HG03565 (cell line): ENCODE results near the gene RPL3.
"Not testable (repeated sequence)": the region's sequence is repeated elsewhere in the genome, so short reads cannot be mapped to it uniquely, and the experiment has no call there.

ENCODE experiments used
- ATAC-seq: cut with Tn5 transposase; IDR thresholded peaks from one replicate; pipeline ENCODE4 v1.9.1; 2021; ENCODE audit warnings: mild to moderate bottlenecking, moderate library complexity; ENCODE audit not compliant: unreplicated experiment

RPL3 gene

GRCh38 chr22:39319284-39320022, at the start of gene RPL3:
Gene RPL3 (minus strand): TSS chr22:39319623. CDS start chr22:39319597, 26 bp downstream.
- peak; percentile 77 for ATAC-seq

GRCh38 chr22:39369186-39369585, 49.8 kb upstream of the RPL3 start:
- ATAC-seq: no peak

GRCh38 chr22:39368461-39368911, 49.1 kb upstream of the RPL3 start:
- ATAC-seq: no peak

DNA sequence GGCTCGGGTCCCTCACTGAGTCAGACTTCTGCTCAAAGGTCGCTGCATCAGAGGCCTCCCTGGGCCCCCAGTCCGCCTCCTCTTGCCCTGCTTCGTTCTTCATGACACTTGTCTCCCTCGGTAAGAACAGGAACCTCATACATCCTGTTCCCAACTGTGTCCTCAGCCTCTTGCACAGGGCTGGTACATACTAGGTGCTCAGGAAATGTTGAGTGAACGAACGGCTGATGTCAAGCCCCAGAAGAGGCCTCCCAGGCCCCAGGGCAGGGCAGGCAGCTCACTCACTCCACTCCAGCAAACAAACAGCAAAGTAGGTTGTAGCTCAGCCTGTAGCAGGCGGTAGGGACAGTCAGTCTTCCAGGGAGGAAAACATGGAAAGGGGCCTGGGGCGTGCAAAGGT, 47.6 kb upstream of the RPL3 start:
- no peak for ATAC-seq

DNA sequence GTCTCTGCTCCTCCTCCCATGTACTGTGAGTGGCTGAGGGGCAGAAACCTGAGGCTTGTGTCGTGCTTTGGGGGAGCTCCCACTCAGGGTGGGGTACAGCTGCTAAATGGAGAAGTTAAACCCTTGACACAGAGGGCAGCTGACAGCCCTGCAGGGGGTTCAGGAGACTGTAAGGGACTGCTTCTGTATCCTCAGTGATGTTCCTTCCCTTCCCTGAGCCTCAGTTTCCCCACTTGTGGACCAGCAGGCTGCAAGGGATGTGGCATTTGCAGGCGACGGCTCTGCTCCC, 46.0 kb upstream of the RPL3 start:
- no peak for ATAC-seq

DNA sequence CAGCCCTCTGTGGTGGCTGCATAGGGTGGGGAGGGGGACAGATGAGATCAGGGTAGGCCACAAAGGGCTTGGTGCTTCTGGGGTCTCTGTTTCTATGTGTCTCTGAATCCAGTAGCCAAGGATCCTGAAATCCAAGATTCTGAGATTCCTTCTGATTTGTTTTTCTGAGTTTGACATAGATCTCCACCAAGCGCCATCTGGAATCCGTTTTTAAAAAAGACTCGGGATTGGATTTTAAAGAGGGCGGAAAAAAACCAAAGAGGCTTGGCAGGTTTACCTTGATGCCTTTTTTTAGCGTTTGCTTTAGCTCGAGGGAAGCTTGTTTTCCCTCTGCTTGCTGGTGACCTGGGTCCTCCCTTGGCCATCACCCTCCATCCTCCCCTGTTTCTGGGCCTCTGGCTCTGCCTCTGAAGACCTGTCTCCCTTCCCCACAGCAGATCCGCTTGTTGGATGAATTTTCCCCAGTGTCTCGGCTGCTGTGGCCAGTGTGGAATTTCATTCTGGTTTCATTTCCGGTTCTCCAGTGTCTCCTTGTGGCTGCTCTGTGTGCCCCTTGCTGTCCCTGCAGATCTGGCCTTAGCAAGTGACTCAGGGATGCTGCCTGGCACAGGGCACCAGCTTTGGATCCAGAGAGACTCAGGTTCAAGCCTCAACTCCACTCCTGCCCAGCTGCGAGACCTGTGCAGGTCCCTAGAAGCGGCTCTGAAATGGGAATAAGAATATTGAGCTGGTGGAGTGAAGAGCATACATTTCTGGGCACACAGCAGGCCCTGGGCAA, 45.5 kb upstream of the RPL3 start:
- ATAC-seq: no peak

DNA sequence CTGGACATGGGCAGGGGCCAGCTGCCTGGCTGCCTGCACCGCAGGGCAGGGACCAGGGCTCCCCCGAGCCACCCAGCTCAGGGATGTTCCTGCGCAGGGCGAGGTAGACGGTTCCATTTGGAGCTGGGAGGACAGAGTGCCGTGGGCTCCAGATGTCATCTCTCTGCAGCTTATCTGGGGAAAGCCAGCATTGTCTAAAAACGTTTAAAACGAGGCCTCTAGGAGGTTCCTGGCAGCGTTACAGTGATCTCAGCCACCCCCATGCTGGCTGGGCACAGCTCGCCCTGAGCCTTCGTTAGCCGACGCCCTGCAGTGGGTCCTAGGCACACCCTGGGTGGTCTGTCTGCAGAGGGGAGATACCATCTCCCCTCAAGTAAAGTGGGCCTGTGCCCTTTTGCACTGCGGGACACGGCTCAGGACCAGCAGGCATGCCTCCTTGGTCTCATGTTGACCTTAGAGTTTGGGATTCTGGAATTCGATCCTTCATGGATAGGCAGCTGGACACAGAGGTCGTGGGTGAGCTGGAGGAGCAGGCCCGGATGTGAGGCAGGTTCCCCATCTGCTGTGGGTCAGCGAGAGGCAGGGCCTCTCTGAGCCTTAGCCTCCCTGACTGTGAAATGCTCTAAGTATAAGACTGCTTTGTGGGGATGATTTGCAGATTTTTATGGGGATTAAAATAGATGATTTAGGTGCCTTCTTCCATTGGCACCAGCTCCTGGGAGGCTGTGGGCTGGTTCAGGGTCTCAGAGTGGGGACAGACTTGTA, 44.5 kb upstream of the RPL3 start:
- no peak for ATAC-seq

DNA sequence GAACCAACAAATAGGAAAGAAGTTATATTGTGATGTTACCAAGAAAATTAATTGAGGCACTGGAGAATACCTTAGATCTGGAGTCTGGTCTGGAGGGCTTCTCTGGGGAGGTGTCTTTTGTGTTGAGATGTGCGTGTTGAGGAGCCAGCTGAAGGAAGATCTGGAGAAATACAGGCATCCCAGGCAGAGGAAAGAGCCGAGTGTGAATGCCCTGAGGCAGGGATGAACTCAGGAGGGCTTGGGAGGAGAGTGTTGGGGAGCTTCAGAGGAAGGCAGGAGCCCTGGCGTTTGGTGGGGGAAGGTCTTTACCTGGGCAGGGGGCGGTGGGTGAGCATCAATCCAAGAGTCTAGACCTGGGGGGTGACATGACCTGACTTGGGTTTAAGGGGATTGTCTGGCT, 43.5 kb upstream of the RPL3 start:
- ATAC-seq: no peak

GRCh38 chr22:39362271-39362670, 42.8 kb upstream of the RPL3 start:
- ATAC-seq: no peak

GRCh38 chr22:39361496-39361895, 42.1 kb upstream of the RPL3 start:
- ATAC-seq: no peak

DNA sequence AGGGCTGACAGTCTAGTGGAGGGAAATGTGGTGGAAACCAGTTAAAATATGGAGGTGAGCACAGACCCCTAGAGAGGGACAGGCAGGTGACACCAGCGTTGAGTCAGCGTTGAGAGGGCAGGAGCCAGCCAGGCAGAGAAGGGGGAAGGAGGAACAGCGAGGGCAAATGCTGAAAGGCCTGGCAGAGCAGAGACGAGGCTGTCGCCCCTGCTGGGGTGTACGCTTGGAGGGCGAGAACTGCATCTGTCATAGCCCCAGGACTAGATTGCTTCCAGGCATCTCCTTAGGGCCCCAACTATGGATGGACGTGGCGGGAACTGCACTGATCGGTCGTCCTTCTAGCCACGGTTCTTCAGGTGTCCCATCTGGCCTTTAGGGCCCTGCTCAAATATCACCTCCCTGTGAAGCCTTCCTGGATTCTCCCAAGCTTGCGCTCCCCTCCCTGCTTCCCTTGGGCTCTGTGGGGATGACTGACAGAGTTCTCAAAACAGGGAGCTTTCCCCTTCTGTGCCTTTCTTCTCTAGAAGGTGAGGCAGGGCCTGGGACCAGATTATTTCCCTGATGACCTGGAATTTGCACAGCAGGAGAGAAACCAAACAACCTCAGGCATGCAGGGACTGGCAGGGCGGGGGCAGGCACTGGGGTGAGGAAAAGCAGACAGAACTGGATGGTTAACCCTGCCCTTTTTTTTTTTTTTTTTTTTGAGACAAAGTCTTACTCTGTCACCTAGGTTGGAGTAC, 41.4 kb upstream of the RPL3 start:
- no peak for ATAC-seq

- ATAC-seq: no peak
Observed at GRCh38 chr22:39360242-39360641, 40.8 kb upstream of the RPL3 start.

- no peak for ATAC-seq
Observed at GRCh38 chr22:39359659-39360195, 40.3 kb upstream of the RPL3 start.

DNA sequence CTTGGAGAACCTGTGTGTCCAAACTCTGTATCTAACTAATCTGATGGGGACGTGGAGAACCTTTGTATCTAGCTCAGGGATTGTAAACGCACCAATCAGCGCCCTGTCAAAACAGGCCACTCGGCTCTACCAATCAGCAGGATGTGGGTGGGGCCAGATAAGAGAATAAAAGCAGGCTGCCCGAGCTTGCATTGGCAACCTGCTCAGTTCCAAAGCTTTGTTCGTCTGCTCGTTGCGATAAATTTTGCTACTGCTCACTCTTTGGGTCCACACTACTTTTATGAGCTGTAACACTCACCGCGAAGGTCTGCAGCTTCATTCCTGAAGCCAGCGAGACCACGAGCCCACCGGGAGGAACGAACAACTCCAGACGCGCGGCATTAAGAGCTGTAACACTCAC, 38.8 kb upstream of the RPL3 start:
- not testable (repeated sequence) for ATAC-seq

DNA sequence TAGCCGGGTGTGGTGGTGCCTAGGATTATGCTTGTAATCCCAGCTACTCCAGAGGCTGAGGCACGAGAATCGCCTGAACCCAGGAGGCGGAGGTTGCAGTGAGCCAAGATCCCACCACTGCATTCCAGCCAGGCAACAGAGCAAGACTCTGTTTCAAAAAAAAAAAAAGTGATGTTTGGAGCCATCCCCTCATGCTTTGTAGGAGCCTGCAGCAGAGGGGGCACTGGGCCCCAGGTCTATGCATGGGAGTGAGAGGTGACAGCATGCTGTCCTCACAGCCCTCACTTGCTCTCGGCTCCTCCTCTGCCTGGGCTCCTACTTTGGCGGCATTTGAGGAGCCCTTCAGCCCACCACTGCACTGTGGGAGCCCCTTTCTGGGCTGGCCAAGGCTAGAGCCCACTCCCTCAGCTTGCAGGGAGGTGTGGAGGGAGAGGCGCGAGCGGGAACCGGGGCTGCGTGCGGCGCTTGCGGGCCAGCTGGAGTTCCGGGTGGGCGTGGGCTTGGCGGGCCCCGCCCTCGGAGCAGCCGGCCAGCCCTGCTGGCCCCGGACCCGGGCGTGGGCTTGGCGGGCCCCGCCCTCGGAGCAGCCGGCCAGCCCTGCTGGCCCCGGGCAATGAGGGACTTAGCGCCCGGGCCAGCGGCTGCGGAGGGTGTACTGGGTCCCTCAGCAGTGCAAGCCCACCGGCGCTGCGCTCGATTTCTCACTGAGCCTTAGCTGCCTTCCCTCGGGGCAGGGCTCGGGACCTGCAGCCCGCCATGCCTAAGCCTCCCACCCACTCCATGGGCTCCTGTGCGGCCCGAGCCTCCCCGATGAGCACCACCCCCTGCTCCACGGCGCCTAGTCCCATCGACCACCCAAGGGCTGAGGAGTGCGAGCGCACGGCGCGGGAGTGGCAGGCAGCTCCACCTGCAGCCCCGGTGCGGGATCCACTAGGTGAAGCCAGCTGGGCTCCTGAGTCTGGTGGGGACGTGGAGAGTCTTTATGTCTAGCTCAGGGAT, 38.0 kb upstream of the RPL3 start:
- ATAC-seq: not testable (repeated sequence)

DNA sequence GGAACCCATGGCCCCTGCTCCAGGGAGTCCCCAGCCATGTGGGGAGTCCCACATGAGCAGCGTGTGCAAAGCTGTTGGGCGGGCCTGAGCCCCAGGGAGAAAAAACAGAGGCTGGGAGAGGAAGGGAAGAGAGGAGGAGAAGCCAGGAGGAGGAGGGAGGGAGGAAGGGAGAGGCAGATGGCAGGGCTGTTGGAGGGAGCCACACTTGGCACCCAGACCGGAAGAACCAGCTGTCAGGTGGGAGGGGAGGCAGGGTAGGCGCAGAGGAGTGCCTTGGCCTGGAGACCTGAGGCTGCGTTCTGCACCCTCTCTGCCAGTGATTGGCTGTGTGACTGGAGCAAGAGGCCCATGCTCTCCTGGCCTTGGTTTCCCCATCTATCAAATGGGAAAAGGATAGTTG, 37.0 kb upstream of the RPL3 start:
- ATAC-seq: no peak

DNA sequence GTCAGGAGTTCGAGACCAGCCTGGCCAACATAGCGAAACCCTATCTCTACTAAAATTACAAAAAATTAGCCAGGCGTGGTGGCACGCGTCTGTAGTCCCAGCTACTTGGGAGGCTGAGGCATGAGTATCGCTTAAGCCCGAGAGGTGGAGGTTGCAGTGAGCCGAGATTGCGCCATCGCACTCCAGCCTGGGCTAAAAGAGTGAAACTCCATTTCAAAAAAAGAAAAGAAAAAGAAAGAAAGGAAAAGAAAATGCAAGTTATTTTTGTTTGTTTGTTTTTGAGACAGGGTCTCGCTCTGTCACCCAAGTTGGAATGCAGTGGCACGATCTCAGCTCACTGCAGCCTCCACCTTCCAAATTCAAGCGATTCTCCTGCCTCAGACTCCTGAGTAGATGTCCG, 36.4 kb upstream of the RPL3 start:
- not testable (repeated sequence) for ATAC-seq

DNA sequence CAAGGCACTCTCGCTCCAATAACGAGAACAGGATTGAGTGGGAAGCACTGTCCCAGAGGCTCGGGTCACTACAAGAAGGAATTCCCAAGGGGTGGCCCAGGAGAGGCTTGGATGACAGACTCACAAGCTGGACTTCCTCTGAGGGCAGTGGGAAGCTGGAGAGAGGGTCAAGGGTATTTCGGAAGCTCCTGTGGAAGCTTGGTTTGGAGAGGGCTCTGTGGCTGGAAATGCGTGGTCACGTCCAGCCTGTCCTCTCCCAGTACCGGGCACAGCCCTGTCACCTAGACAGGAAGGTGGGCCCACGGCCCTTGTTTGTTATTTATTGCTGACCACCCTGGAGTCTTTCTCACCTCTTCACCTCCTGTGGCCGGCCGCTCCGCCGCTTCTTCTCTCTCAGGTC, 35.7 kb upstream of the RPL3 start:
- no peak for ATAC-seq

- ATAC-seq: no peak
Observed at GRCh38 chr22:39353346-39353745, 33.9 kb upstream of the RPL3 start.
